ENCODE measurements around the gene MAML2.
A peak's percentile ranks its signal among the peaks of the same experiment; 100 is the strongest.

The MAML2 gene

DNA sequence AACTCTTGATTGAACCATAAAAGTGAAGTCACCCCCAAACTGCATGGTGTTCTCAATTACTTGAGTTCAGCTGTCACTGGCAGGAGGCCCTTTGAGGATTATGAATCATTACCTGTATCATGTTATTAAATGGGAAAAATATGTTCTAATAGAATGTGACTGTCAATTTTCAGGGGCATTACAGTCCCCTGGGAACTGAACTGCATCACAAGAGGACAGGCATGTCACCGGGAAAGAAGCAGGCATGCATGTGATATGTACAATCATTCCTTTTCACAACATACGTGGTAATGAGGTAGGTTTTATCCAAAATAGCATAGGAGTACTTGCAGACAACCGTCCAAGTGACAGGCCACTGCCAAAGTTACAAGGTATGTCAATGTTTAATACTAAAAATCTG lies 165.8 kb downstream of the MAML2 start:
- no peak for DNase-seq

DNA sequence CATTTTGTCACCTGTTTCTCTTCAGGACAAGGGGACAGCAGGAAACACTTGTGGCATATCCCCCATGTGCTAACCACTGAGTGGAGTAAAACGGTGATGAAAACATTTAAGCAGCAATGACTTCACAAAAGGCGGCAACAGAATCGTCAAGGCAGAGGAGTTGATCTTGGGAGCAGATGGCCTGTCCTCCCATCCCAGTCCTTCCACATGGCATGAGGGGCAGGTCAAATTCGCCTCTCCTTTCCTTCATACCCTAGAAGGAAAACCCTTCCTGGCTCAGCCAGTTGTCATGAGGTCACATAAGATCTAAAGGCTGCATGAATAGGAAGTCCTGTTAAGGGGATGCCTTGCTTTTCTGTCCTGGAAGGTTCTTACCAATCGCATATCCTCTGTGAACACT lies 169.1 kb downstream of the MAML2 start:
- no peak for DNase-seq

DNA sequence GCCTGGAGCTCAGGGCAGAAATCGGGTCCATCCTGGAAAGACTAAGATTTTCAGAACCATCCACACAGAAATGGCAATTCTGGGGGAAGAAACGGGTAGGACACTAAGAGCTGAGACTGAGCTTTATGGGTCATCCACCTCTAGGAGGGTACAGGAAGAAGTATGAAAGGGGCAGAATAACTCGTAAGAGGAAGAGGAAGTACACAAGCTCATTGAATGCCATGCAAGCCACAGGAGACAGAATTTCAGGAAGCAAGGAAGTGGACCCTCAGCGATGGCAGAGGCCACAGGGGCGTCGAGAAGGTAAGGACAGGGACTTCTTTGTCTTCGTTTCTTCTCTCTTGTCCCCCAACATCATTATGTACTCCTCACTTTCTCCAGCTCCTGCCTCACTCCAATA lies 169.6 kb downstream of the MAML2 start:
- DNase-seq: no peak

DNA sequence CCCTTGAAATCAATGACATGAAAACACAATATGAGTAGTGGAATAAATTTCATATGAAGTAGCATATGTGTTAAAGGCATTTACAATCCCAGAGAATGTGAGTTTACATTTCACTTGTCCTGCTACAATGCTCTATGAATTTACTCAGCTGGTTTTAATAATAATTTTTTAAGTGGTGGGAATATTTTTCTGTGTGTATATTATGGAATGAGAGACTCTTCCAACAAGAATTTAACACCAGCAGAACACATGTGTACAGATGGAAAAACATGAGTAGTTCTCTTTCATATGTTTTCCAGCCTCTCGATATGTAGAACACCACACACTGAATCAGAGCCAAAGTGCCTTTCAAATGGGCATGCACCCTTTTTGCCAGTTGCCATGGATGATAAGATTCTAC lies 170.4 kb downstream of the MAML2 start:
- DNase-seq: no peak

DNA sequence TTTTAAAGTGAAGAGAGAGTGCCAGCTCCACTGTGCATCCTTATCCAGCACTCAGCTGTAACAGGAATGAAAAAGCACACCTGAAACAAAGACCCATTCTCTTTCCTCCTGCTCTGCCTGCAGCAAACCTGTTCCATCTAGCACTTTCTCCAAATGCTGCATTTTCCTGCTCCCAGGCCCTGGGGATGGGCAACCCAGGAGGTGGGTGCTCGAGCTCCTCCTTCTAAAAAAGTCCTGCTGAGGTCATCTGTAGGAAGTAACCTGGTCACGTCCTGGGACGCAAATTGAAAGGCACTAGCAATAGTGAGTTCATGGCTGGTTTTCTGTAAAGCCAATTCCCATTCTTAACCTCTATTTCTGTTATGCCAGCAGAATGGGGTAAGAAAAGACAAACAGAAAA lies 173.7 kb downstream of the MAML2 start:
- no peak for DNase-seq

DNA sequence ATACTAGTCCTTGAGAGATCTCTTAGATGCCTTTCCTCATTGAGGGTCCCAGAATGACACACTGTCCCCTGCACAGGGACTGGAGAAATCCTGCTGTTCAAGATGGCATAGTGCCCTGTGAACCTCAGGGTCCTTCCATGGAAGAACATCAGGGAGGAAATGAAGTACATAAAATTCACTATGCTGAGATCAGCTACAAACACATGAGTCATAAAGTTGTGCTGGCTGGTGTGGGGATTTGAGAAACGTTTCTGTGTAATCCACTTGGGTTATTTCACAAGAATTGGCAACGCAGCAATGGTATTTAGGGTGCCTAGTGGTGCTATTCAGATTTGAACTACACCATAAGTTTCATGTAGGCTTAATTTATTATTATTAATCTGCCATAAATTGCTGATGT lies 174.4 kb downstream of the MAML2 start:
- DNase-seq: no peak

DNA sequence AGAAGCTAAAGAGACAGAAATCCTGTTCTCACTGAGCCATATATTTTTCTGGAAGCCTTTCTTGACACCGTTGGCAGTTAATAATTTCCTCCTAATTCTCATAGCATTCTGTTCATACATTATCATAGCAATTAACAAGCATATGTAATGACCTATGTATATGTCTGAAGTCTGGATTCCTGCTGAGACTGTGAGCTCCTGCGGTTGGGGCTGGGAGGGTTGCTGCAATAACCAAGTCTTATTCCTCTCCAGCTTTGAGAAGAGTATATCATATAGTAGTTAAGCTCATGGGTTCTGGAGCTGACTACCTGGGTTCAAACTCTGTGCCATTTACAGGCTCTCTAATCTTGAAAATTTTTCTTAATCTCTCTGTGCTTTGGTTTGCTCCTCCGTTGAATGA lies 175.2 kb downstream of the MAML2 start:
- no peak for DNase-seq

DNA sequence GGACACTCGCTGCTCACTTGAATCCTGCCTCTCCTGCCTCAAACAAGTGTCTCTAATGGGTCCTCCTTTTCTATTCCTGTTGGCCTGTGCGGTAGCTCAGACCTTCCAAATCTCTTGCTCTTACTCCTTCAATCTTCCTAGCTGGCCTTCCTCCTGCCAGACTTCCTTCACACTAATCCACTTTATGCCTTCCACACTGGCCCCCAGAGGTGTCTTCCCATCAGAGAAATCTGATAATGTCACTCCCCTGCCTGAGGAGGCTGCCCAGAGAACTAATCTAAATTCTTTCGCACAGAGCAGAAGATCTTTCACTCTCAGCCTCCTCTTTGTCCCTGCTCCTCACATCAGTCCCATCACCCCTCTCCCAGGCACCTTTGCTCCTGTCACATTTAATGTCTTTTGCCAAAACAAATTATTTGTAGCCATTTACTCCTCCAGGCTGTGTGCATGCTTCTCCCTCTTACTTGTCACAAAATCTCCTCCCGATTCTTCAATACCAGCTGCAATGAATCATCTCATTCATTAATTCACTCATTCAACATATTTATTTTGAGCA lies 175.7 kb downstream of the MAML2 start:
- DNase-seq: no peak

DNA sequence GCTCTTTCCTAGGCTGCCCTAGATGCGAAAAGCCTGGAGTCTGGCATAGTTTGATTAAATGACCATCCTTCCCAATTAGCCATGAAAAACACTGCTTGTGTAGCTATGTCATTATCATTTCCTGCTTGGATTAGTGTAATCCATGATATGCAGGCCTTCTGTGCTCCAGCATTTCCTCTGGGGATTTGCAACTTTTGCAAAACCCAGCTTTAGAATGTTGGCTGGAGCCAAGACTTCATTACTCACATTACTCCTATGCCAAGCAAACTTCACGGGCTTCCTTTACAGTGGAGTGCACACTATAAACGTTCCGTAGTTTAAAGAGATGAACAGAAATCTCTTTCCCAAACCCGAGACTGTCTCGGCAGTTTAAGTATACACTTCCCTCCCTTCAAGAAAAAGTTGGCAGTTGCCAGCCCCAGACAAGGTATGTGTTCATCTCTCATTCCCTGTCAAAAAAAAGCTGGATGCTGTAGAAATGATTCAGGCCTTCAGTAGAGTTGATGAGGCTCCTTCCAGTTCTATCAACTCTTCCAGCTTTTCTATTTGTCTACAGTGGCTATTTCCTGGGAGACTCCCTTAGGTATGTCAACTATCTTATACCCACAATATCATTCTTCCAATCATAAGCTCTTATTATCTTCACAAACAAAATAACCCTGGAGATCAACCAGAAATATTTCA lies 180.0 kb downstream of the MAML2 start:
- no peak for DNase-seq

DNA sequence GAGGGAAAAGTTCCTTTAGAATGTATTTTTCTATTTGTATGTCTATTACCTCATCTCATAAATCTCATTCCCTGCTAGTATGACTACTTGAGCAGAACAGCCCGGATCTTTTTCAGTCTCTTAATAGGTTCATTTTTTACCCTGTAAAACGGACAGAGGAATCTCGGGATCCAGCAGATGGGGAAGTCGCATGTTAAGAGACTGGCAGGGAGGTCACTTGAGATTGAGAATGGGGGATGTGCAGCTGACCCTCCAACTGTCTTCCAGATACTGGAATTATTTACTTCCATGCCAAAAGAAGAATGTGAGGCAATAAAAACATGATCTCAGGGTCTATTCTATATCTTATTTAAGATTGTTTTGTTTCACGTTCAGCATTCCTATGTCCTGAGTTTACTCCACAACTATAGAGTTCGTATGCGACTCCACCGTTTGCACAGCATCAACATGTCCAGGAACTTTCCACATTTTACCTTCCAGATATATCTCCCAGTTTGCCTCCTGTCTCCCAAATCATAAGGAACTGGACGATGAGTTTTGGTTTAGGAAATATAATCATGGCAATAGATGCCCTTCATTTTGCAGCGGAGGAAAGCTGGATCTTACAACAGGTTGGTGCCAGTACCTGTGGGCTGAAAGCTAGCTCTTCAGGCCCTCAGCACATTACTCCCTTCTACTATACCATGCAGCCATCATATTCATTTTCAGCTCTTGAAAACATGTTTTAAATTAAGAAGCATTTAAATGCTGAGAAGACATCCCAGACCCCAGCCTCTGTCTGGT lies 181.5 kb downstream of the MAML2 start:
- no peak for DNase-seq

DNA sequence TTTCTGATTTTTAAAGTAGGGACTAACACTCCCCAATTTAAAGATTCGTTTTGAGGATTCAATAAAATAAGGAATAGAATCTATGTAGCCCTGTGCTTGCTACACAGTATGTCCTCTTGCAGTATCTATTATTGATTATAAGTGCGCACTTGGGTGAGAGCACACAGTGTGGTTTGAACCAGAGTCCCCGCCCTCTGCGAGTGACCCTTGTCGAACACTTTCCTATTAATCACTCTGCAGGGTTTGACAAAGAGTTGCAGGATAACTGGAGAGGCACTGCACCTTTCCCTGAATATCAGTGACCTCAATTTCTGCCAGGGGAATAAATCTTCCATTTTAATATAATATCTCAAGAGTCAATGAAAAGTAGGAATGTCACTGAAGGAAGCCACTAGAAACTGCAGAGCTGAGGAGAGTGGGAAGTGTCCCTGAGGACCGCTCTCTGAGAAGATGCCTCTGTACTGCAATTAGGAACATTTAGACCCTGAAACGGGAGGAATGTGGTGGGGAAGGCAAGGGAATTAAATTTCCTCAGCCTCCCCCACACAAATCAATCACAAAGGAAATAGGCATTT lies 182.2 kb downstream of the MAML2 start:
- no peak for DNase-seq

DNA sequence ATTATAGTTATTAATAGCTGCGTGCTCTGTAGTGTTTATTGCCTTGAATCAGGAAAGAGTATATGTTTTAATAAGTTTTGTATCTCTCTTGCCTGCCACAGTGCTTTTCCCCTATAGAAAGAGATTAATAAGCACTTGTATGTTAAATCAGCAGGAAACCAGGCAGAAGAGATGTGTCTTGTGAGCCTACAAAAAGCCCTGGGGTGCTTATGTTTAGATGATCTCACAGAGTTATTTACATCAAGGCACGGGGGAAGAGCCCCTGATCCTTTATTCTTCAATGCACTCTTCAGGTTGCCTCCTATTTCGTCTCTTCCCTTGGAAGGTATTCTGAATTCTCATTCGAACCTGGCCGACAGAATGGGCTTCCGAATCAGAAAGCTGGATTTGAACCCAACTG lies 183.0 kb downstream of the MAML2 start:
- no peak for DNase-seq

DNA sequence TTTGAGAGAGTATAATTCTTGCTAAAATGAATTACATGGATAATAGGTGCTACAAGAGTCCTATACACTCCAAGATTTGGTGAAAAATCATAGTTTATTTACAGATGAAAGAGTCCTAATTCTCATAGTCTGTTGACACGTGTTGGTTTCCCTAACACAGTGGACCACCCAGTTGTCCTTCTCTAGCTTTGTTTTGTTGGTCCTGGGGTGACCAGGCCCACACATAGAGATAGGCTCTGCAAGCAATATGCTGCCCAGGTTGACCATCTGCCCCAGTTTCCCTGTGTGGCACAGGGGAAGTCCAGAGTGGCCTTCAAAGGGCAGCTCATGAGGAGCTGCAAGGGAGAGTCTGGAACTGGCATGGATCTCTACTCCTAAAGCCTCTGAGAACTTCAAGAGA lies 184.9 kb downstream of the MAML2 start:
- DNase-seq: no peak

DNA sequence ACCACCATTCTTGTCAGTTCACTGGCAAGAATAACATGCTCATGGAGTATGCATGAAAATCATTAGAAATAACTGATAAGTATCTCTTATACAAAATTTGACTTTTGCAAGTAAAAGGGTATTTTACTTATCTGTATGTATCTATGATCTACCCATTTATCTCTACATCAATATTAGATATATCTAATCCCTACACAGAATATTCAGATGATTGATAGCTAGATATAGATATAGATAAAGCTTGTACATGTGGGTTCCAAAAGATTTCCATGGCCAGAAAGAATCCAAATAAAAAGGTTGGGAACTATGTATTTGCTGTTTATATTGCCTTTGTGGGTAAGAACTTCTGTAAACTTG lies 185.5 kb downstream of the MAML2 start:
- DNase-seq: no peak

DNA sequence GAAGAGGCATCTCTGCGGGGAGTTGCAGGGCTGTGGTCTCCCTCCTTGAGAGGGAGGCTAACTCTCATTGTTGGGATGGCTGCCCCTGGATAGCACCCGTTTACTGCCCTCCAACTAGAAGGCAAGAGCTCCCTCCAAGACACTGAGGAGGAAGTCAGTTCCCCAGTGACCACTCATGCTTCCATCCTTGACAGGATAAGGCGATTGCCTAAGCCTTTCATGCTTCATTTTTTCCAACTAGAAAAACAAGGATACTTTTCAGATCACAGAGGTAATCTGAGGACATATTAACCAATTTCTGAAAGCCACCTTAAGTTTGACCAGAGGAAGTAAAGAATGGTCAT lies 186.6 kb downstream of the MAML2 start:
- no peak for DNase-seq

DNA sequence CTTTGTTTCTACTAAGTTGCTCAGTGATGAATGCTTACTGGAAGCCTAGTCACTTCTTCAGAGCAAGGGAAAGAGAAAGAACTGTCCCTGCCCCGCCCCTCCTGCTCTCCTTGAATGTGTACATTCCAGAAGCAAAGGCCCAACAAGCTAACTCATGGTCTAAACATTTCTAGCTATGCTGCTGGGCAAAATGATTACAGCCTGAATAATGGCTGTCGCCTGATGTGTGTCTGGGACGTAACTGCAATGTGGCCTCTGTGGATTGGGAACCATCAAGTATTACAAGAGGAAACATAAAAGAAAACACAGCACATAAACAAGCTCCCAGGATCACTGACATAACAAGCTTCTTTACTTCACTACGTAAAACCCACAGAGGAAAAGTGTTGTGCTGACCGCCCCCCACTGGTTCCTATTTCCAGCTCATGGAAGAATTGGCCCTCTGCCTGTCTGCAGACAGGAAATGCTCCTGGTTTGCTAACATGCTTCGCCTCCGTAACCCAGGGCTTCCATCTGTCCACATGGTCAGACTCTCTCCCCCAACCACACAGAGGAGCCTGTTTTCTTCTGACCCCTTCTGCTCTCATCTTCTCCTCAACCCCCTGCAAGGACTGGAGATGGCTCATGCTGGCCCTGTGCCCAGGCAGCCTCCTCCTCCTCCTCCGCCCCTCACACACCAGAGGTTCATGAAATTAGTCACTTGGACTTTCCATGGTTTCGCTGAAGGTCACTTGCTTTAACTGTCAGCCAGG lies 187.2 kb downstream of the MAML2 start:
- DNase-seq: no peak

DNA sequence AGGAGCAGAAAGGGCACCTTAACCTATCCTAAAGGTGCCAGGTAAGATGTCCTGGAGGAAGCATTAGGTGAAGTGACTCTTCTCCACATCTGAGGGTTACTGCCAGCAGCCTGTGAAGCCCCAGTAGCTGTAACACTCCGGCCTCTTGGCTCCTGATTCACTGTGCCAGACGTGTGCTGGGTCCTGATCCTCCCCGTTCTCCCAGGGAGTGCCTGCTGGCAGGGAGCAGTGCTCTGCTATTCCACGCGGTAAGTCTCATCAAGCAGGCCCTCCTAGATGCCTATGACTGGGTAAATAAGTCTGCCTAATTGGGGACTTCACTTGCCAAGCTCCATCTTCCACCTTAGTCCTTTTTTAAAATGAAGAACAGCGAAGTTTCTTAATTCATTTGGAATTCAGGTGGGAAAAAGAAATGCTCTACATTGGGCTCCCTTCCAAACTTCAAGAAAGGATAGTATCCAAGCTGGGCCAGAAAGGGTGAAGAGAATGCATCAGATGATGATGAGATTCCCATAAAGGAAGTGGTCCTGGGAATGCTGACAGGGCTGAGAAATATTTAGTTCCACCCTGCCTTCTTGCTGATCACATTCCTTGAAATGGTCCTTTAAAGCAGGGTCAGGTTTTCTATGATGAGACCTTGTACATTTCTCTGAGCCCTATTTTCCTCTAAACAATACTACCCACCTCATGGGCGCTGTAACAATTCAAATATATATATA lies 188.0 kb downstream of the MAML2 start:
- no peak for DNase-seq

DNA sequence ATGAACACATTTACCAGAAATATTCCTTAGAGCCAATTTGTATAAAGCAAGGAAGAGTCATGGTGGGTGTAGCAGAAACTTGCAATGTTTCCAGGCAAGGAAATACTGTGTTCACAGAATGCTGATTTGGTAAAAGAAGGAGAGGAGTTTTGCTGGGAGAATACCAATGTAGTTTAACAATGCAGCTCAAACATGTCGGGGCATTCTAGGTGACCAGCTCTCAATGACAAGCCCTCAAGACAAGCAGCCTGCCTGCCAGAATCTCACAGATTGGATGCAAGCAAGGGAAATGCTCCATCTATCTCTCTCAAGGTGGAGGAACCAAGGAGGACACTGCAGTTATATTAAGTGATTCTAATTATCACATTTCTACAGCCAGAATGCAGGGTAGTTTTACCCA lies 190.4 kb downstream of the MAML2 start:
- DNase-seq: no peak

DNA sequence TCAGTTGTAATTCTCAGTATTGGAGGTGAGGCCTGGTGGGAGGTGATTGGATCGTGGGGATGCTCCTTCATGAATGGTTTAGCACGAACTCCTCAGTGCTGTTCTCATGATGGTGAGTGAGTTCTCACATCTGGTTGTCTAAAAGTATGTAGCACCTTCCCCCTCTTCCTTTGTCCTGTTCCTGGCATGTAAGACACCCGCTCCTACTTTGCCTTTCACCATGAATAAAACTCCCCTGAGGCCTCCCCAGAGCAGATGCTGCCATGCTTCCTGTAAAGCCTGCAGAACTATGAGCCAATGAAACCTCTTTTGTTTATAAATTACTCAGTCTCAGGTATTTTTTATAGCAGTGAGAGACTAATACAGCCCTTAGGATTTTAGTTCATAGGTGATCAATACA lies 191.5 kb downstream of the MAML2 start:
- DNase-seq: no peak

DNA sequence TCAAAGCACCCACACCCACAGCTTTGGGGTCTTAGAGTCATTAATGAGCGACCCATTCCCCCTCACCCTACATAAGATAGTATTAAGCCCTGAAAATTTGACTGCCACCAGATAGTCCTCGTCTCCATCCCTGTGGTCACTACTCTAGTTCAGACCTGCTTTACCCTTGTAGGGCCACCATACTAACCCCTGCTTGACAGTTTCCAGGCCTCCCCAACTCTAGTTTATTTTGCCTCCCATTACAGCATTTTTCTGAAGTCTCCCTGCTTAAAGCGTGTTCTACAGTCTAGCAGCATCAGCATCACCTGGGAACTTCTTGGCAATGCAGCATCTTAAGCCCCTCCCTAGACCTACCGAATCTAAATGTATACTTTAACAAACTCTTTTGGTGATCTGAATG lies 192.4 kb downstream of the MAML2 start:
- DNase-seq: no peak

DNA sequence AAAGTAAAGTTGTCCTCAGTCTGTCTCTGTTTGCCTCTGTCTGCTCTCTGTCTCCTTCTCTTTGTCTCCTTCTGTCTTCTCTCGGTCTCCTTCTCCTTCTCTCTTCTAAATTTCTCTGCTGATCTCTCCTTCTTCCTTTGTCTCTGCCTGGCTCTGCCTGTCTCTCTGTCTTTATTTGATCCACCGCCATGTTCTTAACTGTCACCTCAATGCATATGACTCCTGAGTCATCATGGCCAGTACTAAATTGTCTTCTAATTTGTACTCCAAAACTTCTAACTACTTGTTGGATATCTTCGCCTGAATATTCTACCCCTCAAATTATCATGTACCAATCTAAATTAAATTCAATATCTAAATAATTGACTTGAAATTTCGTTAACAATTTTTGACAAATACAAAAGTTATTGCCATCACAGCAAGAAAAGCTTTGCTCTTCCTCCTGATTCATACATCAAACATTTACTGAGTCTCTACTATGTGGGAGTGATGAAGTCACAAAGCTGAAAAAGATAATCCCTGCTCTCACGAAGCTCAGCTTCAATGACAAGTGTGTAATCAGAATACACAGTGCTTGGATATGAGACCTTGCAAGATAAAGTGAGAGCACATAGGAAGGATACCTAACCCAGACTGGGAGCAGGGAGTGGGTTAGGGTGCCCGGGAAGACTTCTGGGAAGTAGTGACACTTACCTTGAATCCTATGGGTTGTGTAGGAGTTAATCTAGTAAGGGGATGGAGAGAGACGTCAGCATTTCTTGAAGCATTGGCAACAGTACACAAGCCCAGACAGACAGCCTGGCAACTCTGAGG lies 193.0 kb downstream of the MAML2 start:
- peak; percentile 26 for DNase-seq

DNA sequence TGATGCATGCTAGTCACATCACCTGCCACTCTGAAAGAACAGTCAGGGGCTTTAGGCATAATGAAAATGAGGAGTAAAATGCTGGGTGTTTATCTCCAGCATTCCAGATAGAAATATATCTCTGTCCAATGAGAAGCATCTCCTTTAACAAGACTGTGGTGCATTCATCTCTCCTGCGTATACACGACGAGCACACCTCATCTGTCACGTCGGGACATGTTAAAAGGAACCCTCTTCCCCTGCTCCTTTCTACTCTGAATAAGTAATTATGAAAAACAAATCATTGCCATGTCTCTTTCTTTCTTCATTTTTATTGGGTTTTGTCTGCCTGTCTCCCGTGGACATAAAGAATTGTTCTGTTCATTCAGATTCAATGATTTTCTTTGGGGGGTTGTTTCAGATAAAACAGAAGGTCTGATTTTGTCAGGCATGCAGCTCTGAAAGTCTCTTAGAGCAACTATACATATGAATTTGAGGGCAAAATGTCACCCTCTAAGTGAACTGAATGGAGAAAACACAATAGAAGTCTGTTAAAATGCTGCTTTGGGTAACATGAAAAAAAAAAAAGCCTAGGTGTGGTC lies 195.0 kb downstream of the MAML2 start:
- no peak for DNase-seq
